Esophagus mucosa (tissue), 1 donor: Measurements from ENCODE around the gene PBXIP1. TPM values are rescaled to one million over a fixed set of nuclear protein-coding genes. Genes with fewer than 3 reads are reported as not detected.

Source experiments
- ATAC-seq: fragments of 200-7000 bp; cut with Tn5 transposase; one replicate; pipeline ENCODE4 v1.9.1; 2020
- total RNA-seq: library from RNA; stranded (reverse); gene quantifications from one replicate; pipeline ENCODE4 v1.2.4, GENCODE V29; 2023
- donor health status: DM: yes; HTN: yes; CAD: no.

The PBXIP1 gene
- total RNA-seq, 1 donor from 2014 or later, result 9.2 TPM

GRCh38 chr1:154972517-154973343, 16.8 kb upstream of the PBXIP1 start:
- peak; percentile 0 for ATAC-seq

- ATAC-seq, result no peak
These were observed 16.3 kb upstream of the PBXIP1 start for GRCh38 chr1:154972213-154972516.

- peak; percentile 23 for ATAC-seq
These were observed 15.6 kb upstream of the PBXIP1 start for GRCh38 chr1:154971341-154971998.

- peak; percentile 57 for ATAC-seq
These were observed 14.9 kb upstream of the PBXIP1 start, which contains the start of gene SHC1 for GRCh38 chr1:154970631-154971340. SHC1 (minus strand) TSS chr1:154970747; CDS start chr1:154970526, 221 bp downstream.

- no peak for ATAC-seq
These were observed 14.1 kb upstream of the PBXIP1 start for GRCh38 chr1:154969860-154970452.

GRCh38 chr1:154969246-154969645, 13.3 kb upstream of the PBXIP1 start:
- no peak for ATAC-seq

- ATAC-seq, result no peak
These were observed 12.8 kb upstream of the PBXIP1 start for GRCh38 chr1:154968731-154969130.

GRCh38 chr1:154967331-154967950, 11.5 kb upstream of the PBXIP1 start:
- ATAC-seq, result no peak

- ATAC-seq, result no peak
These were observed 10.2 kb upstream of the PBXIP1 start for GRCh38 chr1:154966111-154966510.

- ATAC-seq, result no peak
These were observed 8.5 kb upstream of the PBXIP1 start for GRCh38 chr1:154964359-154964758.

GRCh38 chr1:154963643-154964042, 7.7 kb upstream of the PBXIP1 start:
- no peak for ATAC-seq

- ATAC-seq, result no peak
These were observed 7.0 kb upstream of the PBXIP1 start for GRCh38 chr1:154962795-154963330.

GRCh38 chr1:154962156-154962749, 6.4 kb upstream of the PBXIP1 start:
- ATAC-seq, result no peak

- ATAC-seq, result peak; percentile 82
These were observed 5.6 kb upstream of the PBXIP1 start, which contains the start of gene PYGO2 for GRCh38 chr1:154961207-154962155. PYGO2 (minus strand) TSS chr1:154961782; CDS start chr1:154961576, 206 bp downstream.

GRCh38 chr1:154960446-154961136, 4.7 kb upstream of the PBXIP1 start:
- no peak for ATAC-seq

- no peak for ATAC-seq
These were observed 3.5 kb upstream of the PBXIP1 start for GRCh38 chr1:154959426-154959780.

GRCh38 chr1:154958681-154959425, 3.0 kb upstream of the PBXIP1 start:
- ATAC-seq, result no peak

GRCh38 chr1:154958036-154958435, 2.1 kb upstream of the PBXIP1 start:
- no peak for ATAC-seq

GRCh38 chr1:154957091-154957657, 1.3 kb upstream of the PBXIP1 start:
- no peak for ATAC-seq
